GM12878 (cell line): ENCODE measurements around the gene ELN.

Experiments
- CEBPB ChIP-seq, 2 experiments: fragments of 150-350 bp in 1 of 2; IDR thresholded peaks; 2 replicates each; pipeline ENCODE4 v1.6.1; 2012 to 2014; ENCODE audit warnings: low read depth in 2 of 2, low read length in 2 of 2, borderline replicate concordance in 1 of 2, inconsistent platforms in 1 of 2
- CHD1 ChIP-seq: IDR thresholded peaks from 2 replicates; pipeline ENCODE4 v1.6.1; 2012; ENCODE audit warnings: low read depth, low read length, improper control_type of control experiment
- HCFC1 ChIP-seq: fragments of 150-350 bp; IDR thresholded peaks from 2 replicates; pipeline ENCODE4 v1.6.1; 2014; ENCODE audit warnings: low read length
- MAX ChIP-seq: IDR thresholded peaks from 2 replicates; pipeline ENCODE4 v1.6.1; 2012; ENCODE audit warnings: low read depth, low read length, improper control_type of control experiment
- NR2F1 ChIP-seq: fragments of 450-650 bp; conservative IDR thresholded peaks from 2 replicates; pipeline ENCODE4 v1.6.1; 2017; ENCODE audit warnings: mild to moderate bottlenecking
- TCF12 ChIP-seq: IDR thresholded peaks from 2 replicates; pipeline ENCODE4 v1.6.1; 2011; ENCODE audit warnings: low read depth, mild to moderate bottlenecking, low read length
- TF ChIP-seq, protein P1 (sequence below), 3 experiments: IDR thresholded peaks in 2 of 3; conservative IDR thresholded peaks in 1 of 3; 2 replicates each; pipeline ENCODE4 v1.5.1; 2011; ENCODE audit warnings: low read depth in 3 of 3, low read length in 3 of 3, mild to moderate bottlenecking in 3 of 3, control low read depth in 2 of 3, moderate library complexity in 2 of 3, inconsistent platforms in 1 of 3, mixed read lengths in 1 of 3; ENCODE audit not compliant: control insufficient read depth in 2 of 3, insufficient read depth in 1 of 3; ENCODE audit errors: extremely low read depth in 1 of 3

- no peak for TF ChIP-seq CEBPB (IDR thresholded peaks at IDR 0.05; ENCODE audit: borderline replicate concordance in 1 of 2, low read depth in 2 of 2, low read length in 2 of 2)
- TF ChIP-seq, protein P1, sequence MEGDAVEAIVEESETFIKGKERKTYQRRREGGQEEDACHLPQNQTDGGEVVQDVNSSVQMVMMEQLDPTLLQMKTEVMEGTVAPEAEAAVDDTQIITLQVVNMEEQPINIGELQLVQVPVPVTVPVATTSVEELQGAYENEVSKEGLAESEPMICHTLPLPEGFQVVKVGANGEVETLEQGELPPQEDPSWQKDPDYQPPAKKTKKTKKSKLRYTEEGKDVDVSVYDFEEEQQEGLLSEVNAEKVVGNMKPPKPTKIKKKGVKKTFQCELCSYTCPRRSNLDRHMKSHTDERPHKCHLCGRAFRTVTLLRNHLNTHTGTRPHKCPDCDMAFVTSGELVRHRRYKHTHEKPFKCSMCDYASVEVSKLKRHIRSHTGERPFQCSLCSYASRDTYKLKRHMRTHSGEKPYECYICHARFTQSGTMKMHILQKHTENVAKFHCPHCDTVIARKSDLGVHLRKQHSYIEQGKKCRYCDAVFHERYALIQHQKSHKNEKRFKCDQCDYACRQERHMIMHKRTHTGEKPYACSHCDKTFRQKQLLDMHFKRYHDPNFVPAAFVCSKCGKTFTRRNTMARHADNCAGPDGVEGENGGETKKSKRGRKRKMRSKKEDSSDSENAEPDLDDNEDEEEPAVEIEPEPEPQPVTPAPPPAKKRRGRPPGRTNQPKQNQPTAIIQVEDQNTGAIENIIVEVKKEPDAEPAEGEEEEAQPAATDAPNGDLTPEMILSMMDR (IDR thresholded peaks at IDR 0.05 in 2 of 3, conservative IDR thresholded peaks at IDR 0.05 in 1 of 3; ENCODE audit: control insufficient read depth in 2 of 3, extremely low read depth in 1 of 3, insufficient read depth in 1 of 3, low read depth in 3 of 3, low read length in 3 of 3), result no peak
- TF ChIP-seq HCFC1, result no peak
- no peak for TF ChIP-seq MAX
- TF ChIP-seq CHD1, result no peak
- no peak for TF ChIP-seq NR2F1
- TF ChIP-seq TCF12, result no peak
Observed at GRCh38 chr7:74059037-74059436, 31.1 kb downstream of the ELN start.
